ENCODE measurements around the gene DCDC2.
"Not testable (repeated sequence)": the region's sequence is repeated elsewhere in the genome, so short reads cannot be mapped to it uniquely, and the experiment has no call there.

- TF ChIP-seq GABPA, POLR2AphosphoS5 (IDR thresholded peaks at IDR 0.05; ENCODE audit: low read depth): not testable (repeated sequence)
Measured at GRCh38 chr6:24382891-24383494, 25.1 kb upstream of the DCDC2 start.

Measured in HL-60 (cell line).